Stimulated activated CD8-positive, alpha-beta memory T cell treated with anti-CD3 and anti-CD28 coated beads, Interleukin-12 subunit alpha, Interleukin-12 subunit beta, amount 100 ng/mL, for 24 hours (primary cell): Measurements from ENCODE around the gene CUBN.

Source experiments
- DNase-seq: peaks from one replicate; pipeline ENCODE4 v3.0.0-alpha.2; 2020; ENCODE audit errors: extremely low read depth

CUBN gene

GRCh38 chr10:16789261-16789660 lies 340.4 kb downstream of the CUBN start:
- DNase-seq: no peak

- DNase-seq: no peak
These were observed 340.8 kb downstream of the CUBN start for GRCh38 chr10:16788778-16789177.

GRCh38 chr10:16788125-16788524 lies 341.5 kb downstream of the CUBN start:
- DNase-seq: no peak

GRCh38 chr10:16787361-16787791 lies 342.2 kb downstream of the CUBN start:
- peak; percentile 23 for DNase-seq

GRCh38 chr10:16780338-16780880 lies 349.2 kb downstream of the CUBN start:
- DNase-seq: no peak

- DNase-seq: peak; percentile 61
These were observed 350.2 kb downstream of the CUBN start for GRCh38 chr10:16779384-16779915.

GRCh38 chr10:16777473-16778370 lies 351.9 kb downstream of the CUBN start:
- DNase-seq: no peak

- DNase-seq: no peak
These were observed 352.7 kb downstream of the CUBN start for GRCh38 chr10:16776896-16777295.
